ENCODE data around the gene WNT2B.

Gene WNT2B

GRCh38 chr1:112507336-112507735 lies 1.4 kb upstream of the WNT2B start:
- DNase-seq (ENCODE audit: low read depth): no peak
- no peak overlapping the region for H3K4me3 ChIP-seq (ENCODE audit: control insufficient read depth, low read depth, low read length)

GRCh38 chr1:112507921-112508277 lies 866 bp upstream of the WNT2B start:
- no peak for DNase-seq (ENCODE audit: low read depth)
- peak overlapping the region; percentile 50 for H3K4me3 ChIP-seq (ENCODE audit: control insufficient read depth, low read depth, low read length)
- TF ChIP-seq CTCF (IDR thresholded peaks at IDR 0.05; ENCODE audit: control insufficient read depth, insufficient read depth, low read depth, low read length, missing control alignments): no peak

More at GRCh38 chr1:112507336-112507735, 1.4 kb upstream of the WNT2B start:
- no peak for TF ChIP-seq CTCF (IDR thresholded peaks at IDR 0.05; ENCODE audit: control insufficient read depth, insufficient read depth, low read depth, low read length, missing control alignments)

GRCh38 chr1:112509005-112509659 lies 367 bp downstream of the WNT2B start:
- DNase-seq (ENCODE audit: low read depth): no peak
- H3K4me3 ChIP-seq (ENCODE audit: control insufficient read depth, low read depth, low read length): peak overlapping the region; percentile 50
- no peak for TF ChIP-seq CTCF (IDR thresholded peaks at IDR 0.05; ENCODE audit: control insufficient read depth, insufficient read depth, low read depth, low read length, missing control alignments)

- H3K4me3 ChIP-seq (ENCODE audit: control insufficient read depth, low read depth, low read length): no peak overlapping the region
- no peak for DNase-seq (ENCODE audit: low read depth)
- no peak for TF ChIP-seq CTCF (IDR thresholded peaks at IDR 0.05; ENCODE audit: control insufficient read depth, insufficient read depth, low read depth, low read length, missing control alignments)
These were observed 954 bp downstream of the WNT2B start for GRCh38 chr1:112509660-112510178.

- TF ChIP-seq CTCF (IDR thresholded peaks at IDR 0.05; ENCODE audit: control insufficient read depth, insufficient read depth, low read depth, low read length, missing control alignments): no peak
- no peak overlapping the region for H3K4me3 ChIP-seq (ENCODE audit: control insufficient read depth, low read depth, low read length)
- no peak for DNase-seq (ENCODE audit: low read depth)
These were observed 1.6 kb downstream of the WNT2B start for GRCh38 chr1:112510340-112510739.

- TF ChIP-seq CTCF (IDR thresholded peaks at IDR 0.05; ENCODE audit: control insufficient read depth, insufficient read depth, low read depth, low read length, missing control alignments): no peak
- no peak for DNase-seq (ENCODE audit: low read depth)
- no peak overlapping the region for H3K4me3 ChIP-seq (ENCODE audit: control insufficient read depth, low read depth, low read length)
These were observed 3.1 kb downstream of the WNT2B start for GRCh38 chr1:112511897-112512296.
